ENCODE data around the gene SMIM21.

- TF ChIP-seq, protein P1, sequence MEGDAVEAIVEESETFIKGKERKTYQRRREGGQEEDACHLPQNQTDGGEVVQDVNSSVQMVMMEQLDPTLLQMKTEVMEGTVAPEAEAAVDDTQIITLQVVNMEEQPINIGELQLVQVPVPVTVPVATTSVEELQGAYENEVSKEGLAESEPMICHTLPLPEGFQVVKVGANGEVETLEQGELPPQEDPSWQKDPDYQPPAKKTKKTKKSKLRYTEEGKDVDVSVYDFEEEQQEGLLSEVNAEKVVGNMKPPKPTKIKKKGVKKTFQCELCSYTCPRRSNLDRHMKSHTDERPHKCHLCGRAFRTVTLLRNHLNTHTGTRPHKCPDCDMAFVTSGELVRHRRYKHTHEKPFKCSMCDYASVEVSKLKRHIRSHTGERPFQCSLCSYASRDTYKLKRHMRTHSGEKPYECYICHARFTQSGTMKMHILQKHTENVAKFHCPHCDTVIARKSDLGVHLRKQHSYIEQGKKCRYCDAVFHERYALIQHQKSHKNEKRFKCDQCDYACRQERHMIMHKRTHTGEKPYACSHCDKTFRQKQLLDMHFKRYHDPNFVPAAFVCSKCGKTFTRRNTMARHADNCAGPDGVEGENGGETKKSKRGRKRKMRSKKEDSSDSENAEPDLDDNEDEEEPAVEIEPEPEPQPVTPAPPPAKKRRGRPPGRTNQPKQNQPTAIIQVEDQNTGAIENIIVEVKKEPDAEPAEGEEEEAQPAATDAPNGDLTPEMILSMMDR (IDR thresholded peaks at IDR 0.05 in 4 of 5, conservative IDR thresholded peaks at IDR 0.05 in 1 of 5) = no peak
- TF ChIP-seq POLR2A (IDR thresholded peaks at IDR 0.05) = no peak
These were observed 28.0 kb upstream of the SMIM21 start for GRCh38 chr18:75455249-75456198.

Measured in gastrocnemius medialis (tissue), 4 donors.